Hindlimb muscle (tissue), 1 donor: ENCODE results near the gene KCNN4. TPM values are rescaled to one million over a fixed set of nuclear protein-coding genes. Genes with fewer than 3 reads are reported as not detected.

Experiments used
- polyA plus RNA-seq: library from polyadenylated mRNA; unstranded; fragments of 120-200 nt; gene quantifications from one replicate; pipeline ENCODE4 v1.2.1, GENCODE V29; 2013; ENCODE audit not compliant: insufficient read length

The KCNN4 gene
- polyA plus RNA-seq, 1 donor: 1.1 TPM

Other genes starting within 250 kb of the KCNN4 start
- gene ZNF575, start 247.8 kb downstream of the KCNN4 start, polyA plus RNA-seq: 6.7 TPM
- gene XRCC1, start 205.4 kb downstream of the KCNN4 start, polyA plus RNA-seq: 39.5 TPM
- gene PINLYP, start 205.2 kb downstream of the KCNN4 start, polyA plus RNA-seq: 2.9 TPM
- 13.8 TPM for gene IRGQ, start 184.8 kb downstream of the KCNN4 start, polyA plus RNA-seq
- gene ZNF576, start 184.4 kb downstream of the KCNN4 start, polyA plus RNA-seq: 9.9 TPM
- gene SRRM5, start 168.9 kb downstream of the KCNN4 start, polyA plus RNA-seq: 0.52 TPM
- gene ZNF428, start 161.3 kb downstream of the KCNN4 start, polyA plus RNA-seq: 64.9 TPM
- 7.8 TPM for gene CADM4, start 141.1 kb downstream of the KCNN4 start, polyA plus RNA-seq
- 6.5 TPM for gene PLAUR, start 110.8 kb downstream of the KCNN4 start, polyA plus RNA-seq
- gene IRGC, start 64.9 kb downstream of the KCNN4 start, polyA plus RNA-seq: not detected
- gene SMG9, start 26.0 kb downstream of the KCNN4 start, polyA plus RNA-seq: 40.9 TPM
- 0.52 TPM for gene LYPD5, start 21.5 kb upstream of the KCNN4 start, polyA plus RNA-seq
- gene ZNF283, start 46.3 kb upstream of the KCNN4 start, polyA plus RNA-seq: 8.3 TPM
- gene ZNF404, start 103.0 kb upstream of the KCNN4 start, polyA plus RNA-seq: 8.6 TPM
- 15.3 TPM for gene ZNF45, start 154.3 kb upstream of the KCNN4 start, polyA plus RNA-seq
- gene ZNF221, start 170.3 kb upstream of the KCNN4 start, polyA plus RNA-seq: 3.0 TPM
- 7.2 TPM for gene ZNF155, start 203.2 kb upstream of the KCNN4 start, polyA plus RNA-seq
- 2.1 TPM for gene ZNF230, start 222.0 kb upstream of the KCNN4 start, polyA plus RNA-seq
- gene ZNF222, start 244.4 kb upstream of the KCNN4 start, polyA plus RNA-seq: 3.3 TPM